GM21619 (cell line): ENCODE results near the gene MVB12B.

ENCODE experiments used
- ATAC-seq: cut with Tn5 transposase; IDR thresholded peaks from one replicate; pipeline ENCODE4 v1.9.1; 2021; ENCODE audit not compliant: unreplicated experiment

Gene MVB12B

GRCh38 chr9:126380447-126380846 is 53.8 kb downstream of the MVB12B start:
- ATAC-seq = no peak

GRCh38 chr9:126381195-126381594 is 54.6 kb downstream of the MVB12B start:
- ATAC-seq = no peak

GRCh38 chr9:126383406-126384046 is 56.9 kb downstream of the MVB12B start:
- ATAC-seq = no peak

DNA sequence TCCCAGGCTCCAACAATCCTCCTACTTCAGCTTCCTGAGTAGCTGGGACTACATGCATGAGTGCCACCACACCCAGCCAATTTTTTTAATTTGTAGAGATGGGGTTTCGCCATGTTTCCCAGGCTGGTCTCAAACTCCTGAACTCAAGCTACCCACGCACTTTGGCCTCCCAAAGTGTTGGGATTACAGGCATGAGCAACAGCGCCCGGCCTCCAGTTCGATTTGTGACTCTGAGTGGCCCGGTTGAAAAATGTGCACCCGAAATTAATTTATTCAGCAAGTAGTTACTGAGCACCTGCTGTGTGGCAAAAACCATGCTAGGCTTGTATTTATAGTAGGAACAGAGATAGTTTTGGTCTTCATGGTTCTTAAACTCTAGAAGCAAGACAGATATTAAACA is 58.3 kb downstream of the MVB12B start:
- no peak for ATAC-seq

- ATAC-seq = no peak
Measured at GRCh38 chr9:126386088-126386487, 59.5 kb downstream of the MVB12B start.

DNA sequence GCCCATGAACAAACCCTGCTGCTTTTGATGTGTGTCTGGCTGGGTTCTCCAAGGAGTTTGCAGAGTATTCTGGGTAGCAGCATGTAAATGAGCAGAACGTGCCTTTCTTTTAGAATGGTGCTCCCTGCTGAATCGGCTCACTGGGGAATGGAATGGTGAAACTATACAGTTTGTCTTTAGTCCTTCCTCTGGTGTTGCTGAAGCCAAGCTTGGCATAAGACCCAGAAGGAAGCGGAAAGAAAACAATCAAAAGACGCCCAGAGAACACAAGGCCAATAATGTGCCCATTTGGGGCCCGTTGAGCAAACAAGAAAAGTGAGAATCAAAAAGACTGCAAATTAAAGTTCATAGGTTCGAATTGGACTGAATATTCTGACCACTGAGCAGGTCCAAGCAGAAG is 60.1 kb downstream of the MVB12B start:
- no peak for ATAC-seq

DNA sequence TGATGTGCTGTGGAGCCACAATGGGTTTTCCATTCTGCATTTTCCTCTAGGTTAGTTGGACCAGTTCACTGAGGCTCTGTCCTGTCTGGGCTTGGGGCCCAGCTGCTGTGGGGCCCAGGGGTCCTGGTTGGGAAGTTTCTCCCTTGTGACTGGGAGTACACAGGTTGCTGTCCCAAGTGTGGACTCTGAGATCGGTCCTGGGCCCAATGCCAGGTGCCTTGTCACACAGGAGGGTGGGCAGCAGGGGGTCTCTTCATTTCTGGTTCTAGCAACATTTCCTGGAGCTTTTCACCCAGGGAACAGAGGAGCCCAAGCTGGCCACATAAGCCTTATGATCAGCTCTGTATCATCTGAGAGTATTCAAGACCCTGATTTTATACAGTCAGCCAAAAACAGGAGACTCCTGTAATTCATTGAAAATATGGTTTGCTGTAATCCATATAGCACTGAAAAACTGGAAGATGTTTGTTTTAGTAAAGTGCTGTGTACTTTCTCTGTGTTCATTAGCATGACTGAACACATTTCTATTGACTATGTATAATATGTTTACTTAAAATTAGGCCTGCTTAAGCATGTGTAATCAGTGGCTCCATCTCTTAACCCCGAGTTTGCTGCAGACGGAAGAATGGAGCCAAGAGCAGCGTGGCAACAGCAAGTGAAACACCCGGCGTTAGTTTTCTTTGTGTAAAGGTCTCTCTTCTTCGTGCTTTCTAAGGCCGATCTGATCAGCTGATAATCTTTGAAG is 62.5 kb downstream of the MVB12B start:
- no peak for ATAC-seq

- no peak for ATAC-seq
Measured at GRCh38 chr9:126389992-126390391, 63.4 kb downstream of the MVB12B start.

- ATAC-seq = no peak
Measured at GRCh38 chr9:126390923-126391322, 64.3 kb downstream of the MVB12B start.

DNA sequence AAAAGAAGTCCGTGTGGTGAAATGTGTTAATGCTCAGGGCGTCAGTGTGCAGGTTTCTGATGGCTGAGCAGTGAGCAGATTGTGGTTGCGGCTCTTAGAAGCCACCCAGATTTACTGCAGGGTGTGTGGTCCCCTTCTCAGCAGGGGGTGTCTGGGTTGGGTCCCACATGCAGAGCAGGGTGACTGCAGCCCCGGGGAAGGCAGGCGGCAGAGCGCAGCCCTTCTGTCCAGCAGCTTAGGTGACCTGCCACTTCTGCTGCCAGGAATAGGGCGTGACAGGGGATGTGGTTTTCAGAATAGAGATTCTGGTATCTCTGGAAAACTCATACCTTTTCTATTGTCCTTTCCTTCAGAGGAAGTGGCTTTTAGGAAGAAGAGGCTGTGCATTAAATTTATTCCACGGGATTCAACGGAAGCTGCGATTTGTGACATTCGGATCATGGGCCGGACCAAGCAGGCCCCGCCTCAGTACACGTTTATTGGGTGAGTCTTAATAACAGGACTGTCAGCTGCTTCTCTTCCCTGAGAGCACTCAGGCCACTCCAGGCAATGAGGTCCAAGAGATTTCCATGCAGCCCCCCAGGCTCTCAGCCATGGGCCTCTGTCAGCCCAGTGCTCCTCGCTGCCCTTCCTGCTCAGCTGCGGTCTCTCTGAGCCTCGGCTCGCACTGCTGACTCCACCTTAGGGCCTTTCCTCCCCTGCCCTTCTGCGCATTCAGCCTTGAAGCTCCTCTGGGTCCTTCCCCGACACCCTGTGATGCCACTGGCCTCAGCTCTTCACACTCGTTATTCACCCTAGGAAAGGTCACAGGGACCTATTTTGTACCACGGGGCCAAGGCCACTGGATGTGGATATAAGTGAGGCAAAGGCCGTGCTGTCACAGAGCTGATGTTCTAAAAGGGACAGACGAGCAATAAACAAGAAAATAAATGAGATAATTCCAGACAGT is 65.4 kb downstream of the MVB12B start:
- no peak for ATAC-seq

GRCh38 chr9:126392662-126393371 is 66.2 kb downstream of the MVB12B start:
- ATAC-seq = no peak

- ATAC-seq = no peak
Measured at GRCh38 chr9:126393876-126394275, 67.2 kb downstream of the MVB12B start.

DNA sequence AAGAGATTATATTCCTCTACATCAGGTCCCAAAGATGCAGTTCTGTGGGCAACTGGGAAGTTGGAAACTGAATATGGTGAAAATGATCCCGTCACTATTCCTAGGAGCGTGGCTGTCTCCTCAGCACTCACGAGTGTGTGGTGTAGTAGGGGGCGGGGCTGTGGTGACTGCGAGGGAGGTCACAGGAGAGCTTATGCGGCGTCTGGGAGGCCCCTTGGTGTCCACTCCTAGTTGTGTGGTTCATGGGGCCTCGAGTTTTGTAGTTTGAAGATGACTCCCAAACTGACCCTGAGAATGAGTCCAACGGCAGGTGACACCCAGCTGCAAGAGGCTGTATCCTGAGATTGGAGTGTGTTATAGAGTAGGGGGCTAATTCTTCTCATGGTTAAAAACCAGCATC is 68.2 kb downstream of the MVB12B start:
- ATAC-seq = no peak

GRCh38 chr9:126395439-126396212 is 69.0 kb downstream of the MVB12B start:
- ATAC-seq = no peak

DNA sequence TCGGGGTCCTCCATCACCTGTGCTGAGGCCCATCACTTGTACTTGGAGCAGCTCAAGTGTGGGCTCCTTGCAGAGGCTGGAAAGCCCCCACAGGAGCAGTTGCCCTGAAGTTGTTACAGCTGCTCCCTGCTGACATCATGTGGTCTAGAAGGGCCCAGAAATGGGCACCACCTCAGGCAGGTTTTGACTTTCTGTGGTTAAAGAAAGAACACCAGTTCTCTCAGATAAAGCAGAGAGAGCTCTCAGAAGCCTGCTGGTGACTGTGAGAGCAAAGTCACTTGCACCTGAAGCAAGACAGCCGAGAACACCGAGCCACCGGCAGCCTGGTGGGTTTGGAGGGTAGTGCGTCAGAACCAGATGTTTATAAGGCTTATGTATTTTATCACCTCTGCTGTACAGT is 70.4 kb downstream of the MVB12B start:
- ATAC-seq = peak; percentile 90

DNA sequence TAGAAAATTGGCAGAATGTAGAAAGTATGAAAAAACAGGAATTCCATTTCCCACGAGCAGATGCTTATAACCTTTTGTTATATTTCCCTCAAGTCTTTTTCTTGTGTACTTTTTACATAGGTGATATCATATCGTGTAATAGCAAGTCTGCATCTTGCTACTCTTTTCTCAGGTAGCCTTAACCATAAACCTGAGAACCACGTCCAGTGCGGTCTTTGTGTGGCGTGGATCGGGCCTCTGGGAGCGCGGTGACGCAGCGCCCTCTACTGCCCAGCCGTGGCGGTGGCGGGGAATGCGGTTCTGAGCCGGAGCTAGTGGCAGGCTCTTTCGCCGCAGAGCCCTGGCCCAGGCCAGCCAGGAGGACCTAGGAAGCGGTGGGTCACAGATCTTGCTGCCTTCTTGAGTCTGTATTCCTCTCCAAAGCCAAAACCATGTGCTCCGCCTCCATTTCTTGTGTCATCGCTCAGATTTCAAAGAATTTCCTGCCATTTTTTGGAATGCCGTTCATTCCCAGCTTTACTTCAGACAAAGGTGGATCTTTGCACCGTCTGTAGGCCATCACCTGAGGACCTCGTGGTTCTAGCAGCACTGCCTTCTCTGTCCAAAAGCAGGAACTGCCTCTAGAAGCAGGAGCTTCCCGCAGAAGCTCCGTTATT is 71.9 kb downstream of the MVB12B start:
- ATAC-seq = no peak

DNA sequence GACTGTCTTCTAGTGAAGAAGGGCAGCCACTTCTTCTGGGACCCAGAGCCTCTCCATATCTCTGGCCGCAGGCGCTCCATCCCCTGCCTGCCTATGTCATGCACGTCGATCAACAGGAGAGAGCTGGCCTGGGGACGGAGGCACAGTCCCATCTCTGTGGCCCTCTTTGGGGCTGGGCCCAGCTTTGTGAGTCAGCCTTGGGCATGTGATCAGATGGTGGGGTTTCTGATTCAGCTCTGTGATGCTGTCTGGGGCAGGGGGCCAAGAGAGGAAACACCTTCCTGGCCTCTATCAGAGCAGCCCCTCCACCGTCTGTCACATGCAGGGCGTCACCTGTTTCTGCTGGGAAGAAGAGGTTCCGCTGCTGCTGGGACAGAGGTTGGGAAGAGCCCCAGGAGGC is 72.6 kb downstream of the MVB12B start:
- no peak for ATAC-seq

- no peak for ATAC-seq
Measured at GRCh38 chr9:126399789-126400188, 73.2 kb downstream of the MVB12B start.

DNA sequence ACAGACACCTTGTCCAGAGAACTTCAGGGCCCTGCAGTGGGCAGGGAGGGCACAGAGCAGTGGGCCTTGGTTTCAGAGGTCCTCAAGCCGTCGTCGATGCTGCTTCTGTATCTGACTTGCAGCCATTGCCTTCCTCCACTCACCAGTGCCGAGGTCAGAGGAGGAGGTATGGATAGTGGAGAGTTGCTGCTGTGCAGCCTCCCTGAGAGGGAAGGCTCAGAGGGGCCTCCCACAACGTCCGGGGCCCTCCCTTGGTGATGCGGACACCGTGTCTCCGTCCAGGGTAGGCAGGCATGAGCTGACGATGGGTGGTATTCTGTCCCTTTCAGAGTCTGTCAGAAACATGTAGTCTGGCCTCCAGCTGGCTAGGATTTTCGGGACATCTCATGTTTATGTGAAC is 73.9 kb downstream of the MVB12B start:
- no peak for ATAC-seq

- ATAC-seq = no peak
Measured at GRCh38 chr9:126401107-126401506, 74.5 kb downstream of the MVB12B start.
